ENCODE results near the gene KCNJ15.
A peak's percentile ranks its signal among the peaks of the same experiment; 100 is the strongest.

Gene KCNJ15

DNA sequence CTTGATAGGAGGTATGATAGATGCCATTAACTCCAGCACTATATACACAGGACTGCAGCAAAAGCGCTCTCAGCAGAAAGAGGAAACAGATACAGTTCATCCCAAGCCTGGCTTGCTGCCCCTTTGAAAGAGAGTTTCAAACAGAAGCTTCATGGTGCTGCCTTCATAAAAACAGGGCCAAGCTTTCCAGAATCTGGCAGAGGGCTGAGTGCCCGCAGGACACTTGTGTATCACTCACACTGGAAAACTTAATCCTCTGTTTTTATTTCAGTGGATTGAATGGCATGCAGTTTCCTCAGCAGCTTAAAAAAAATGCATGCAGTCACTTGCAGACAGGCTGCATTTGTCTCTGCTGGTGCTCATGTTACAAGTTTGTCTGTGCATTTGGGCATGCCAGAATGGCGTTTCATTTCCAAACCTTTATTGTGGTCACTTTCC is 40.4 kb downstream of the KCNJ15 start:
- peak; percentile 62 for DNase-seq (ENCODE audit: low read depth, low spot score)

DNA sequence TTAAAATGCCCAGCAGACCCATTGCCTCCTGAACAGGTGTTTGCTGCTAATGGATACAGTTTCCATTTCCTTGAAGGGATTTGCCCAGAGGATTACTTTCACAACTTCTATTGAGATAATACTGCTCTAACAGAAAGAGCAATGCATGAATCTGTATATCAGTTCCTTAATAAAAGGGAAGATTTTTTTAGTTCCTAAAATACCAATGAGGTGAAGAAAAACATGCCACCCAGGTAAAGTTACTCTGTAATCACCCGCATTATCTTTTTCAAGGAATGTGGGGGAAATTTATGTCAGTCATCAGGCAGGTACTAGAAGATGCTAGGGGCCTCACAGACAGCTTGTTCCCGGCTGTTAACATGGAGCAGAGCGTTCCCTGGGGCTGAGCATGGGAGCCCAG is 41.1 kb downstream of the KCNJ15 start:
- no peak for DNase-seq (ENCODE audit: low read depth, low spot score)

DNA sequence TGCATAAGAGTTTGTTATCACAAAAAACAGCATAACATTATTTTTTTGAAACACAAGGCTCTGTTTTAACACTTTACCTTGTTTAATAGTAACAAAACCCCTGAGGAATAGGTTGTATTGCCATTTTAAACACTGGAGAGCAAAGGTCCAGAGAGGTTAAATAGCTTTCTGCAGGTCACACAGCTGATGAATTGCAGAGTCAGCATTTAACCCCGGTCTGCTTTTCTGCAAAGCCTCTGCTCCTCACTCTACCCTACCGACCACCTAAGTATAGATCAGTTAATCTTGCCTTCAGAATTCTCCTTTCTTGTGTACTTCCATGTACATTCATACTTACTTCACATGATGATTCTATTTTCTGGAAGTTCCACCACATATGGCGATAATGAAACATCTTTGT is 42.0 kb downstream of the KCNJ15 start:
- DNase-seq (ENCODE audit: low read depth, low spot score): no peak

DNA sequence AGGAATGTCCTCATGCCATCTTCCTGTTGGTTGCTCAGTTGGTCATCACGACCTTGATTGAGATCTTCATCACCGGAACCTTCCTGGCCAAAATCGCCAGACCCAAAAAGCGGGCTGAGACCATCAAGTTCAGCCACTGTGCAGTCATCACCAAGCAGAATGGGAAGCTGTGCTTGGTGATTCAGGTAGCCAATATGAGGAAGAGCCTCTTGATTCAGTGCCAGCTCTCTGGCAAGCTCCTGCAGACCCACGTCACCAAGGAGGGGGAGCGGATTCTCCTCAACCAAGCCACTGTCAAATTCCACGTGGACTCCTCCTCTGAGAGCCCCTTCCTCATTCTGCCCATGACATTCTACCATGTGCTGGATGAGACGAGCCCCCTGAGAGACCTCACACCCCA is 42.9 kb downstream of the KCNJ15 start:
- DNase-seq (ENCODE audit: low read depth, low spot score): no peak

DNA sequence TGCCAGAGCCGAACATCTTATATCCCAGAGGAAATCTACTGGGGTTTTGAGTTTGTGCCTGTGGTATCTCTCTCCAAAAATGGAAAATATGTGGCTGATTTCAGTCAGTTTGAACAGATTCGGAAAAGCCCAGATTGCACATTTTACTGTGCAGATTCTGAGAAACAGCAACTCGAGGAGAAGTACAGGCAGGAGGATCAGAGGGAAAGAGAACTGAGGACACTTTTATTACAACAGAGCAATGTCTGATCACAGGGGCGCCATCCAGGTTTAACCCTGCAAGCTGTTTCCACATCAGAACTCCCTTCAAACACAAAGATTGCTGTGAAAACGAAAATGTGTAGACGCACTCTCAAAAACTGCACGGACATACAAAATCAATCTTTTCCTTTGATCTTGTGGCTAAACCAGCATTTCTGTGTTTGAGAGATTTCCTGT is 43.4 kb downstream of the KCNJ15 start:
- DNase-seq (ENCODE audit: low read depth, low spot score): no peak

DNA sequence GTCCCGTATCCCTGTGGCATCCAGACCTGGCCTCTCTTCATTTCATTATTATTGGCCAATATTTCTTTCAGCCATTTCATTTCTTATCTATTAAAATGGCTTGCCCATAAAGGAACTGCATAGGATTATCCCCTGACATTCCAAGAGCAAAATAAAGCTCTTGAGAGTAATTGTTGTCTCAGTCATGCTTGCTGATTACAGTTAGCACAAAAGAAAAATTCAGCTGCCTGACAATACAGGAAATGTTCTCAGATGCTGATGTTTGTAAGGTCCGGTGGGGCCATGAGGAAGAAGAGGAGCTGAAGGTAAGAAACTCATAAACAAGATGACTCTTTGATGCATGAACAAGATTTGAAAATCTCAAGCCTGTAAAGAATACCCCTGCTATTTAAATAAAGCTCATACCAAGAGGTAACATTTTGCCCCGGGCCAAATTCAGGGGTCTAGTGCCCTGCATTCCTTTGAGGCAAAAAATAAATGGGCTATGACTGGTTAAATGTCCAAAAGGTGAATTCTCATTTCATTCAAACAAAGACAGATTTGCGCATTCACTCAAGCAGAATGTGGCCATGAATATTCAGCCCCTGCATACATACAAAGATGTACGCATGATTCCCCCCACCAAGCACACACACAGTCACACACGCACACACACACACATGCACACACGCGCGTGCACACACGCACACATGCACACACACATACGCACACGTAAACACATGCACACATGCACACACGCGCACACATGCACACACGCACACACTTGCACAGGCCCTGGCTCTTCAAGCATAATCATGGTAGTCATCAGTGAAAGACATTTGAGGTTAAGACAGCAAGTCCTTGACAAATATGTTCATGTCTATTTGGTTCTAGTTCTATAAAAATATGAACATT is 44.8 kb downstream of the KCNJ15 start:
- no peak for DNase-seq (ENCODE audit: low read depth, low spot score)

DNA sequence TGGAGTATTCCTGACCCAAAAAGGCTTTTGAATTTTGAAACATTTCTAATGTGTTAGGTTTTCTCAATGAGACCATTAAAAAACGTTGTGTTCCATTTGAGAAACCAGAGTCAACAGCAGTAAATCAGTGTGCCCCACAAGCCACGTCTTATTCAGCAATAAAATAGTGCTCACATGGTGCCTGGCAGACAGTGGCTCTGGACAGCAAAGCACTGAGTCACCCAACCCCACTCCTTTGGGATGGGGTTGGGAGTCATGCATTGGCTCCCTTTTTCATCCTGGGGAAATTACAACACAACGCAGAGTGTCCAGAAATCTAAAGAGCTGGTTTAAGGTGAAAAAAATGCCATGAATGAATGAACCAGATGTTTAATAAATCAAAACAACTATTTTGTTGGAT is 46.5 kb downstream of the KCNJ15 start:
- peak; percentile 75 for DNase-seq (ENCODE audit: low read depth, low spot score)

DNA sequence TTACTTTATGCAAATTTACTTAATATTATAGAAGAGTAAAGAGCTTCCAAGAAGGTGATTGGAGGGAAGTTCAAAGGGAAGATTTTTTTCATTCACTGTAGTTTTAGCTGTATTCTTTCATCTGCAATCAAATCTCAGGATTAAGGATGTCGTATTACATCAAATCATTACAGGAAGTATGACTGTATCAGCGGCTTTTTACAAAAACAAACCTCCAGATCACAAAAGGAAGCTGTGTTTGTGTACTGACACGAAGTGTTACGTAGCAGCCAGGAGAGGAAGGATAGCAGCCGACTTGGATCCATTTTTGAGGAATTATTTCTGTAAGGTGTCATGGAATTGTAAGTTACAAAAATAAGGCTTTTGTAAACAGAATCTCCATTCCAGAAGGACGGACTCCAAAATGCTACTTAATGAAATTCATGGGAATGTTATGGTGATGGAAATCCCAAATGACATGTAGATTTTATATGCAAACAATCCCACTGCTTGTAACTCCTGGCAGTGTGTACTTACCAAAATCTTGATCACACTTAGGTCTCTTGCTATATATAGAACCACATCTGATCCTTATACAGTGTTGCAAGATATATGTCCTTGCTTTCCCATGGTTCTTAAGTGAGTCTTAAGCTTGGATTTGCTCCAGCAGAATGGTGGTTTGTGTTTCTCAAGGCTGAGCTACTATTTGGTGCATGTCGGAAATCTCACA is 49.8 kb downstream of the KCNJ15 start:
- peak; percentile 63 for DNase-seq (ENCODE audit: low read depth, low spot score)

DNA sequence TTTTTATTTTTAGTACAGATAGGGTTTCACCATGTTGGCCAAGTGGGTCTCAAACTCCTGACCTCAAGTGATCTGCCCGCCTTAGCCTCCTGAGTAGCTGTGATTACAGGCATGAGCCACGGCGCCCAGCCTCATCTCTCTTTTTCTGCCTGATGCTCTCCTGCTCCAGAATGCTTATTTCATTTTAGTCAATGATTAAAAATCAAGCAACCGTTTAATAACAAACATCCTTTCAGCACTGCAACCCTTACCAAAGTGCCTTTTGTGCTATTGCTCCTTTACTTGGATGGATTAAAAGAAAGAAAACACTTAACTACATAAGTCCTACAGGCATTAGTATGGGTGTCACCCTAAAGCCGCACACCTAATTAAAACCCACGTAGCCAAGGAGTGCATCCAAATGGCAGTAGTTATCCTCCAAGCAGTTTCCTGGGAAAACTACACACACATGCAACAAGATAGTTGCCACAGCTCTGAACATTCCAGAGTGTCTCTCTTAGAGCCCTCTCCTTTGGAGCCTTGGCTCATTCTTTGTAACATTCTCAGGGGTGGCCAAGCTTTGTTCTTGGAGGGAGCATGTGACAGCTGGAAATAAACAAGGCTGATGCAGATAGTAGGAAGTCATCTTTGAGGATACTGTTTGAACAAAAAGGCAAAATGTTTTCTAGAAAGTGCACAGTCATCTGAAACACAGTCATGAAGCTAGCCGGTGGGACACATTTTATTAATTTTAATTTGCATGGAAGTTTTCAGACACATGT is 51.2 kb downstream of the KCNJ15 start:
- no peak for DNase-seq (ENCODE audit: low read depth, low spot score)

DNA sequence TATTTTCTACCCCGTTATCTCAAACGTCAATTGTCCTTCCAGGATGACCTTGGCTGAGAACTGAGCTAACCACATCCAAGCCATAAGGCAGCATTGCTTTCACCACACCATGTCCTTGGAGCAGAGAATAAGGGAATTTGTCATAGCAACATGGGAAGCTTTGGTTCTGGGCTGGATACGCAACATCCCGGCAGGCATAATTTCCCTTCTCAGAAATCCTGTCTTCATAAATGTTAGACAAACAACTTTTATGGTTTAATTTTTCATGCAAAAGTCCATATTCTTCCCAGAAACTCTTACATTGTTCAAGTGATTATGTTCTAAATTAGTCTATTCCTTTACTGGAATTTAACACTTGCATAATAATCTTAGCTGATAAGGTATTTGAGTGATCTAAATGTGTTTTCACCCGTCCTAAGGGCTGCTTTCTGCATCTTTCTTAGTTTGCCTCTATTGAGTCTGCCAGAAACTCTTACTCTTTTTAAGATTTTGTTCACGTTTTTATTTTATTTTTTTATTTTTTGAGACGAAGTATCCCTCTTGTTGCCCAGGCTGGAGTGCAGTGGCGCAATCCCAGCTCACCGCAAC is 51.8 kb downstream of the KCNJ15 start:
- no peak for DNase-seq (ENCODE audit: low read depth, low spot score)

DNA sequence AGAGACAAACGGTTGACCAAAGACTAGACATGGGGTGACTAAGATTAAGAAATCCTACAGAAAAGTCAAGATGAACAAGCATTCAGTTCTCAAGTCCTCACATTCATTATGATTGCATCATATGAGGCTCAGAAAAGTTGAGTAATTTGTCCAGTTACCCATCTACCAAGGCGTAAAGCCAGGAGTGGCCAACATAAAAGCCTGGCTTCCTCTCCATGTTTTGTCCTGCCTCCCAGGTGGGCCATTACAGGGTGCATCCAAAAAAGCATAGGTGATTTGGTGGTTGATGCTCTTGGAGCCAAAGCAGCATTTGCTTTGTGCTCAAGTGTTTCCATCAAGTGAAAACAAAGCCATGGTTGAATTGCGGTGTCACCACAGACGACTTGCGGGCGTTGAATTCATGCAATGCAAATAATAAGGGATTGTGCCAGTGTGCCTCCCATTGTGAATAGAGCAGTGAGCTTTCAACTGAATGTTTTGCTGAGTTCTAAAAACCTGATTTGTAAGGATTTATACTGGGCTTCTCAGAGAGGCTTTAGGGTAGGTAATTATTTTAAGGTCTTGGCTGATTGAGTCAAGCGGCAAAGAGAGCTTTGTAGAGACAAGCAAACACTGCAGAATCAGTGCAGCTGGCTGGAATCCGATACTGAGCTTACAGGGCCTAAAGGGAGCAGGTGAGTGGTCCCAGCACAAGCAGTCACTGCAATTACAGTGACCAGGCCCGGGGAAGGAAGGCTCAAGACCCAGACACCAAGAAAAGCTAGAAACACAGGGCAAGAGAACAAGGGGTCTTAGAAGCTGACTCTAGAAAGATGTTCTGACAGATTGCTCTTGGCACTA is 54.1 kb downstream of the KCNJ15 start:
- DNase-seq (ENCODE audit: low read depth, low spot score): peak; percentile 48

DNA sequence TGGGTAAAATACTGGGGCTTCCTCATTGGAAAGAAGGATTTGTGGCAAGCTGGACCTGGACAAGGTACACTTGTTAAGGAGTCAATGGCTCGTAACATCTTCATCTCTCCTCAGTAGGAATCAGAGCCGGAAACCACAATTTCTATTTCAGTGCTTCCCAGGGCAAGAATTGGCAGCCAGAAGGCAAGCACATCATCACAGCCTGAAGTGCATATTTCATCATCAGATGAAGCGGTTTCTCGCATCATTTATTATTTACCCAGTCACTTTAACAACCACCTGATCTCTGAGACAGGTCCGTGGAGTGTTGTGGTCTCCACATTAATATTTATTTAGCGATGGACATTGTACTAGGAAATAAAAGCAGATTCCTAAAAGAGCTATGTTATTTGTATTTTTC is 55.0 kb downstream of the KCNJ15 start:
- DNase-seq (ENCODE audit: low read depth, low spot score): no peak

DNA sequence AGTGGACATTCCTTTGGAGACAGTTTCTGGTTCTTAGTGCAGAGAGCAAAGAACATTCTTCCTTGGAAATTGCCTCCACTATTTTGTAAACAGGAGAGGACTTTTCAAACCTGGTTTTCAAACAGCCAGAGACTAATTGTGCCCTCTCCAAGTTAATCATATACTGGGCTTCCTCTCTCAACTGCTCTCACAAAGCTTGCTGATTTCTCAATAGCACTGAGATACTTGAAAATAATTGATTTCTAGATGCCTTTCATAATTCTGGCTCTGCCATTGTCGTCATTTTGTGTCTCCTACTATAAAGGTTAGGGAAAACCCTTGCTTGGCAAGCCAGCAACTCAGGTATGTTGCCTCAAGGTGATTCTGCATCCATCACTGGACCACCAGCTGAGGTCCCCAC is 56.0 kb downstream of the KCNJ15 start:
- DNase-seq (ENCODE audit: low read depth, low spot score): no peak

DNA sequence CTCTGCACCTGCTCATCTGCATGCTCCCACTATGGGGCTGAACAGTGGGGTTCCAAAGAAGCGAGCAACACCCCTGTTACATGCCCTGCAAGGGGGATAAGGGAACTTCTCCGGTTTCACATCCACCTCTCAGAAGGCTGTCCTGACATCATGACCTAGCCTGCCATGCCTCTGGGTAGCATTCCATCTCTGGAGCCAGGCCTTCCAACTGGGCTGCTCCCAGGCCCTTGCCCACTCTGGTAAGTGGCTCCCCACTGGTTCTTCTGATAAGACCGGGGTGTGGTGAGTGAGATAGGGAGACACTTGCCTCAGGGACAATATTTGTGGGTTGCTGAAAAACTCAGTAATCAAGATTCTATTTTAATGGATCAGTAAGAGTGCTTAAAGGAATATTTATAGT is 57.8 kb downstream of the KCNJ15 start:
- no peak for DNase-seq (ENCODE audit: low read depth, low spot score)

DNA sequence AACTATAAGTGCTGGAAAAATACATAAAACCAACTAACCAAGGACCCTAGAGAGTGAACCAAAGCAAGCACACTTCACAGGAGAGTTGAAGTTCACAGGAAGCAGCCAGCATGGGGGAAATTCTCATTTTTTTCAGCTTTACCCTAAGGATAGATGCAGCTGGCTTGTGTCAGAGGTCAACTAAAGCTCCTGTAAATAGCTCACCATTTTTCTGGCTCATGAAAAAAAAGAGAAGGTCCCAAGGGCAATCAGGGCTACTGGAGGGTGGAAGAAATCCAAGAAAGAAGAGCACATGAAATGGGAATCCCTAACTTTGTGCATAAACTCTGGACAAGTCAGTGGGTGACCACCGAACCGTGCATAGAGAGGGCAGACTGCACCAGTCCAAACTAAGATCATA is 58.3 kb downstream of the KCNJ15 start:
- DNase-seq (ENCODE audit: low read depth, low spot score): no peak

DNA sequence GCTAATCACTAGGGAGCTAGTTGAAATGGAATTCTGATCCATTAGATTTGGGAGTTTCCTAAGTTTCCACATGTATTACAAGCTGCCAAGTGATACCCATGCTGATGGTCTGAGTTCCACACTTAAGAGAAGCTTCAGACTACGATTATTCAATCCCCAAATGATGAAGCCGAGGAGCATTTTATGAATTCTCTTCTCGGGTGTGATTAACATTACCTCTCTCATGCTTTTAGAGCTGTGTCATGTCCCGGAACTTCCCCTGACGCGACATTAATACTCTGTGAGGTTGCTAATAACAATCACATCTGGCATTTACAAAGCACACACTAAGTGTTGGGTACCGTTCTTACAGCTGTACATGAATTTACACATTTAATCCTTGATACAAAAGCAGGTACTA is 63.0 kb downstream of the KCNJ15 start:
- peak; percentile 29 for DNase-seq (ENCODE audit: low read depth, low spot score)

DNA sequence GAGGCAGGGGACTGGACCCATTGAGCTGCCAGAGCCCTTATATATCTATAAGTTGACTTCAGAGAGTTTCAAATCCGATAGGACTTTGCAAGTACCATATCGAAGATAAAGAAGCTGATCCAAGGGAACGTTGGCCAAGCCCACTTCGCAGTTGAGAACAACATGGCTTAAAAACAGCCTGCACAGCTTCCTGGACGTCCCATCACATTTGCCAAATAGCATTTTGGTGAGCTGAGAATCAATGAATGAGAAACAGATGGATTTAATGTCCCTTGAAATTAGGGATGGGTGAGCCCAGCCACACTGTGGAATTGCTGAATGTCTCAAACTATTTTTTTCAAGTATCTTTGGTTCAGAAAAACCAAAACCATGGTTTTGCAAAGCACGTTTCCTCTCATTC is 64.8 kb downstream of the KCNJ15 start:
- DNase-seq (ENCODE audit: low read depth, low spot score): no peak

DNA sequence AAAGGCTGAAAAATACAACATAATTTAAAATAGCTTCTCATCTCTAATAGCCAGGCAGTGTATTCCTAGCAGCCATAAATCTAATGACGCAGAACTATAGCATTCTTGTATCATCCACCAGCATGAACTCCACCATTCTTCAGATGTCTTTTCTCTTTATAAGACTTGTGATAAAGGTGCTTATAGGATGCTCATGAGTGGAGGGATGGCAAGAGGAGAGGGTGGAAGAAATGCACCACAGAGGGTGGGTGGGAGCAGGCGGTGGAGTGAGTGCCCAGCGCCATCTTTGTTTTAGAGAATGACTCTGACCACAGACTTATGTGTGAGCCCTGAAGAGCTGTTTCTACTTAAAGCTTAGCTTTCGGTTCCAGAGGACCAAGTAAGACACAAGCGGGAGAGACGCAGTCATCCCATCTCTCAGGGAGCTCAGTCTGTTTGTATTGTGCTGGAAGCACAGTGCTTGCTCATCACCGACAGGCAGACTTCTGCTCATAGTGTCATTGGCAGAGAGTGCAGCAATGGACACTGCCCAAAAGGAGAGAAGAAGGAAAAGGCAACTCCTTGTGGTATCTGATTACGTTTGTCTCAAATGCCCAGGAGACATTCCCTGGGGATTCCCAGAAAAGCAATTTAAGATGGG is 65.6 kb downstream of the KCNJ15 start:
- no peak for DNase-seq (ENCODE audit: low read depth, low spot score)

DNA sequence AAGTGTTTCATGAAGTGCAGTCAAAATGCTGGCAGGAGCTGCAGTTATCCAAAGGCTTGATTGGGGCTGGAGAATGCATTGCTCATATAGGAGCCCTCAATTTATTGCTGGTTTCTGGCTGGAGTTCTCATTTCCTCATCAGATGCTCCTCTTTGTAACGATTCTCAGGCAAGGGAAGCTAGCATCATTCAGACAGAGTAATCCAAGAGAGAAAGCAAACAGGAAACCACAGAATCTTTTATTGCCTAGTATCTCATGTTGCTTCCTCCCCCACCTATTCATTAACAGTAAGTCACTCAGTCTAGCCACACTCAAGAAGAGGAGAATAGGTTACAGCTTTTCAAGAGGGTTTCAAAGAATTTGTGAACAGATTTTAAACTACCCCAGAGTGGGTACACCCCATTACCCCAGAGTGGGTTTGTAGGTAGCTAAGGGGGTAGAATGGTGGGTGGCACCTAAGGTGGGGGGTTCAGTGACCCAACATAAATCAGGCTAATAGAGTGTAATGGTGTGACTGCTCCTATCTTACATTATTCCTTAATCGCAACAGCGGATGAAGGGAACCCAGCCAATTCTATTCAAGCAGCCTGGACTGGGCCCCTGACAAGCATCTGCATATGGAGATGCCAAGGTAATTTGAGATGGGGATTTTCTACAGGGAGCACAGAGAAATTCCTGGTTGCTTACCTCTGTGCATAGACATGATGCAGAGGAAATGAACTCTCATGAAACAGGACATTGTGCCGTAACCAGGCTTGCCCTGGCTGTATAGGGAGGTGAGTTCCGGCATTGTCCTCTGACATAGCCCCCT is 67.1 kb downstream of the KCNJ15 start:
- peak; percentile 79 for DNase-seq (ENCODE audit: low read depth, low spot score)

DNA sequence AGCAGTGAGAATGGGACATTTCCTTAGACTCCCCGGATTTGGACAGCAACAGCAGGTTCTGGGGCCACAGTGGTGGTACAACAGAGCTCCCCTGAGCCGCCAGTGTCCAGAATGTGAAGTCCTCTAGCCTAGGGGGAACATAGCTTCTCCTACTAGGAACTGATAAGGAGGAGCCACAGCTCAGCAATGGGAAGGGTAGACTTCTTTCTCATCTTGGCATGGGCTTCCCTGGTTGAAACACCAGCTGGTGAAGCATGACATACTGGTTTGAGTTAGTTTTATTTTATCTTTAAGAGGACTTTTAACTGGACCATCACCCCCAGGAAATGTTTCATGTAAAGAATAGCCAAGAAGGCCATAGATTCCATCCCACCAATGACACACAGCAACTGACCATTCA is 68.4 kb downstream of the KCNJ15 start:
- no peak for DNase-seq (ENCODE audit: low read depth, low spot score)

Measured in astrocyte of the hippocampus (primary cell).